B cell (primary cell): Measurements from ENCODE around the gene ADAMTS14. TPM values are rescaled to one million over a fixed set of nuclear protein-coding genes. Genes with fewer than 3 reads are reported as not detected.

Source experiments
- ATAC-seq: fragments of 200-7000 bp; cut with Tn5 transposase; one replicate; pipeline ENCODE4 v1.10.0; 2021; ENCODE audit warnings: low read depth, mild to moderate bottlenecking, moderate number of reproducible peaks, moderate library complexity
- CTCF ChIA-PET: fragments of 350-600 bp; sonication (Branson Sonifier 250); formaldehyde crosslinking; loops from one replicate; lab custom pipeline; 2021; ENCODE audit warnings: antibody characterized with exemption, inconsistent platforms; lab: Charles Lee
- POLR2A ChIA-PET: fragments of 350-600 bp; sonication (Branson Sonifier 250); formaldehyde crosslinking; loops from one replicate; lab custom pipeline; 2021; ENCODE audit warnings: antibody characterized with exemption; lab: Charles Lee
- DNase-seq: peaks from one replicate; pipeline ENCODE4 v3.0.0; 2013
- H2AFZ ChIP-seq: 2 replicates; pipeline ENCODE4 v1.6.1; 2012; ENCODE audit warnings: mild to moderate bottlenecking, low read depth, low read length; ENCODE audit not compliant: insufficient read depth, poor library complexity, severe bottlenecking
- H3K27ac ChIP-seq, 2 donors: 1 replicate in 1 of 2; 2 replicates in 1 of 2; pipeline ENCODE4 v1.5.1; 2012 to 2013; ENCODE audit warnings: low read length in 2 of 2, mild to moderate bottlenecking in 2 of 2, moderate library complexity in 1 of 2
- H3K27me3 ChIP-seq, 4 experiments: fragments of 200-600 bp in 1 of 4; sonication (generic) in 1 of 4; replicated peaks in 1 of 4; 1 replicate in 2 of 4; 2 replicates in 2 of 4; pipeline versions ENCODE4 v1.6.1 to v1.7.0; 2013 to 2016; ENCODE audit warnings: low read length in 3 of 4, mild to moderate bottlenecking in 2 of 4, mixed read lengths in 1 of 4, moderate library complexity in 1 of 4; ENCODE audit not compliant: insufficient read depth in 4 of 4, control insufficient read depth in 3 of 4; ENCODE audit errors: control extremely low read depth in 1 of 4
- H3K36me3 ChIP-seq, 2 experiments: replicated peaks in 1 of 2; 1 replicate in 1 of 2; 2 replicates in 1 of 2; pipeline versions ENCODE4 v1.6.1 to v1.7.1; 2013; ENCODE audit warnings: low read length in 1 of 2; ENCODE audit not compliant: insufficient read depth in 2 of 2, control insufficient read depth in 1 of 2; ENCODE audit errors: control extremely low read depth in 1 of 2, extremely low read depth in 1 of 2
- H3K4me1 ChIP-seq, 2 donors: fragments of 200-600 bp in 1 of 2; sonication (generic) in 1 of 2; 1 replicate in 1 of 2; 2 replicates in 1 of 2; pipeline versions ENCODE4 v1.5.1 to v1.6.1; 2013 to 2017; ENCODE audit warnings: low read length in 2 of 2; ENCODE audit not compliant: control insufficient read depth in 2 of 2, insufficient read depth in 2 of 2
- H3K4me2 ChIP-seq: replicated peaks from 2 replicates; pipeline ENCODE3; 2012; ENCODE audit warnings: mild to moderate bottlenecking, low read depth, low read length; ENCODE audit not compliant: poor library complexity, severe bottlenecking
- H3K4me3 ChIP-seq, 5 experiments: fragments of 200-600 bp in 1 of 5; sonication (generic) in 1 of 5; 1 replicate in 3 of 5; 2 replicates in 2 of 5; pipeline versions ENCODE4 v1.5.1 to v1.7.0; 2011 to 2016; ENCODE audit warnings: low read length in 4 of 5, mild to moderate bottlenecking in 4 of 5, low read depth in 2 of 5, control low read depth in 1 of 5, moderate library complexity in 1 of 5; ENCODE audit not compliant: insufficient read depth in 1 of 5; ENCODE audit errors: control extremely low read depth in 1 of 5, extremely low read depth in 1 of 5
- H3K79me2 ChIP-seq: fragments of 200-600 bp; sonication (generic); one replicate; pipeline ENCODE4 v1.6.0; 2016; ENCODE audit warnings: low read length; ENCODE audit not compliant: control insufficient read depth, insufficient read depth
- H3K9ac ChIP-seq: fragments of 200-600 bp; sonication (generic); 2 replicates; pipeline ENCODE4 v1.6.1; 2017; ENCODE audit warnings: mild to moderate bottlenecking, low read length, moderate library complexity
- H3K9me3 ChIP-seq, 3 donors: one replicate each; pipeline versions ENCODE4 v1.6.1 to v1.7.1; 2013; ENCODE audit warnings: low read length in 2 of 3; ENCODE audit not compliant: control insufficient read depth in 2 of 3, insufficient read depth in 1 of 3; ENCODE audit errors: control extremely low read depth in 1 of 3
- H4K20me1 ChIP-seq: 2 replicates; pipeline ENCODE4 v1.6.0; 2012; ENCODE audit warnings: mild to moderate bottlenecking, low read length; ENCODE audit not compliant: insufficient read depth, control insufficient read depth, poor library complexity, severe bottlenecking
- H3K27ac Mint-ChIP-seq: one replicate; pipeline ENCODE4 v1.8.0; 2021; ENCODE audit warnings: mixed read lengths
- H3K27me3 Mint-ChIP-seq: one replicate; pipeline ENCODE4 v1.8.0; 2021; ENCODE audit warnings: mixed read lengths
- H3K4me1 Mint-ChIP-seq: one replicate; pipeline ENCODE4 v1.8.0; 2021; ENCODE audit warnings: mixed read lengths
- H3K4me3 Mint-ChIP-seq: one replicate; pipeline ENCODE4 v1.8.0; 2021; ENCODE audit warnings: mixed read lengths
- H3K9me3 Mint-ChIP-seq: one replicate; pipeline ENCODE4 v1.8.0; 2022; ENCODE audit warnings: mixed read lengths; ENCODE audit not compliant: insufficient read depth
- EZH2 ChIP-seq: IDR thresholded peaks from 2 replicates; pipeline ENCODE4 v1.6.1; 2012; ENCODE audit warnings: borderline replicate concordance, low read depth, mild to moderate bottlenecking, moderate library complexity, low read length; ENCODE audit not compliant: insufficient read depth, poor library complexity, severe bottlenecking
- WGBS: methylation state at CpG from one replicate; pipeline ENCODE4 v1.1.5; 2013; ENCODE audit warnings: missing lambda C conversion rate; ENCODE audit not compliant: insufficient coverage; 5-methylcytosine and 5-hydroxymethylcytosine counted together
- intact Hi-C: fragments of 100-400 bp; cut with micrococcal nuclease; formaldehyde crosslinking; loops from one replicate; pipeline ENCODE4 v1.10.0; 2022
- polyA plus RNA-seq: library from polyadenylated mRNA; depleted of rRNA; stranded (reverse); fragments of >200 nt; gene quantifications from 2 replicates; pipeline ENCODE4 v1.2.3, GENCODE V29; 2012
- total RNA-seq, 2 donors: library from RNA; stranded (reverse); fragments of 120-200 nt in 1 of 2; gene quantifications; 1 replicate in 1 of 2; 2 replicates in 1 of 2; pipeline versions ENCODE4 v1.2.3 to v1.2.4, GENCODE V29; 2013 to 2022
- TF ChIP-seq, protein P1 (sequence below): fragments of 200-600 bp; IDR thresholded peaks from one replicate; pipeline ENCODE4 v1.8.0; 2022; ENCODE audit warnings: antibody characterized with exemption, mild to moderate bottlenecking

ADAMTS14 gene
- total and polyA plus RNA-seq, 2 donors (not counting 1 experiment from before 2014, with no cell fraction given): not detected

DNA sequence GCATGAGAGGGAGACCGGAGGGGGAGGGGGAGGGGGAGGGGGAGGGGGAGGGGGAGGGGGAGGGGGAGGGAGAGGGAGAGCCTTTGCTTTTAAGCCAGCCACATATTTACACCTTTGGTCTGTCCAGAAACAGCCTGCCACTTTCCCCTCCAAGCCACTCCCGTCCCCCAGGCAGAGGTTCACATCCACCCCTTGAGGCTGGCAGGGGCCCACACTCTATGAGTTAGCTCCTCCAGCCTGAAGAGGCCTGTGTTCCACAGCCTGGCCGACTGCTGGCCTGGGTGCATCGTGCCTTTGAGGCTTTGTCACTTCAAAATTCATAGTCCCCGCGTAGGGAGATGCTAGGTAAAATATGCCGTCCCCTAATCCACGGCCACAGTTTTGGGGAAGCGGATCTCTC is 16.5 kb downstream of the ADAMTS14 start:
- H3K4me2 ChIP-seq: no peak overlapping the region
- H3K4me1 ChIP-seq: no peaks in the 10 kb centered on the region
- no peak overlapping the region for H3K27ac ChIP-seq
- peaks cover 3% of the 10 kb centered on the region for H3K27me3 Mint-ChIP-seq
- POLR2A ChIA-PET: no interaction called here
- H3K9me3 Mint-ChIP-seq: no peaks in the 10 kb centered on the region
- H3K79me2 ChIP-seq: no peaks in the 10 kb centered on the region
- H3K4me3 ChIP-seq: no peak overlapping the region
- H3K9ac ChIP-seq: no peak overlapping the region
- intact Hi-C loops: no loop called here
- H3K36me3 ChIP-seq: no peaks in the 10 kb centered on the region
- H4K20me1 ChIP-seq: no peaks in the 10 kb centered on the region
- 98% methylated on average over 8 of the region's 9 CpGs for WGBS
- H3K27me3 ChIP-seq: no peaks in the 10 kb centered on the region
- ATAC-seq: no peak
- H3K4me3 Mint-ChIP-seq: no peak overlapping the region
- DNase-seq: no peak
- TF ChIP-seq EZH2: no peak
- TF ChIP-seq, protein P1, sequence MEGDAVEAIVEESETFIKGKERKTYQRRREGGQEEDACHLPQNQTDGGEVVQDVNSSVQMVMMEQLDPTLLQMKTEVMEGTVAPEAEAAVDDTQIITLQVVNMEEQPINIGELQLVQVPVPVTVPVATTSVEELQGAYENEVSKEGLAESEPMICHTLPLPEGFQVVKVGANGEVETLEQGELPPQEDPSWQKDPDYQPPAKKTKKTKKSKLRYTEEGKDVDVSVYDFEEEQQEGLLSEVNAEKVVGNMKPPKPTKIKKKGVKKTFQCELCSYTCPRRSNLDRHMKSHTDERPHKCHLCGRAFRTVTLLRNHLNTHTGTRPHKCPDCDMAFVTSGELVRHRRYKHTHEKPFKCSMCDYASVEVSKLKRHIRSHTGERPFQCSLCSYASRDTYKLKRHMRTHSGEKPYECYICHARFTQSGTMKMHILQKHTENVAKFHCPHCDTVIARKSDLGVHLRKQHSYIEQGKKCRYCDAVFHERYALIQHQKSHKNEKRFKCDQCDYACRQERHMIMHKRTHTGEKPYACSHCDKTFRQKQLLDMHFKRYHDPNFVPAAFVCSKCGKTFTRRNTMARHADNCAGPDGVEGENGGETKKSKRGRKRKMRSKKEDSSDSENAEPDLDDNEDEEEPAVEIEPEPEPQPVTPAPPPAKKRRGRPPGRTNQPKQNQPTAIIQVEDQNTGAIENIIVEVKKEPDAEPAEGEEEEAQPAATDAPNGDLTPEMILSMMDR: no peak
- H3K27ac Mint-ChIP-seq: no peak overlapping the region
- CTCF ChIA-PET: no interaction called here
- no peak overlapping the region for H2AFZ ChIP-seq
- H3K4me1 Mint-ChIP-seq: no peaks in the 10 kb centered on the region
- H3K9me3 ChIP-seq: no peaks in the 10 kb centered on the region

DNA sequence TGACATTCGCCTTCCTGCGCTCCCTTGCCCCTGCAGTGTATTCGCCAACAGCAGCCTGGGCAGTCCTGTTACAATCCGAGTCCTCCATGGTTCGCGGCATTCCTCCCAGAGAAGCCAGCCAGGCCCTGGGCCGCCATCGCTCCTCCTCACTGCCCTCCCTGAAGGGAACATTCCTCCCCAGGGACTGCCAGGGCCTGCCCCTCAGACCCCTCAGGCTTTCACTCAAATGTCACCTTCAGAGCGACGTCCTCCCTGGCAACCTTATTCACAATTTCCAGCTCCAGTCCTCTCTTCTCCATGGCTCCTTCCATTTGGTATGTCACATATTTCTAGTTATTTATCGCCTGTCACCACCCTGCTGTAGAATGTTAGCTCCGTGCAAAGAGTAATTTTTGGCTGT is 17.4 kb downstream of the ADAMTS14 start:
- no peaks in the 10 kb centered on the region for H4K20me1 ChIP-seq
- H3K4me3 Mint-ChIP-seq: no peak overlapping the region
- no peaks in the 10 kb centered on the region for H3K9me3 Mint-ChIP-seq
- H2AFZ ChIP-seq: no peak overlapping the region
- DNase-seq (no peak), ATAC-seq (no peak)
- H3K27me3 ChIP-seq: no peaks in the 10 kb centered on the region
- H3K27me3 Mint-ChIP-seq: peaks cover 3% of the 10 kb centered on the region
- intact Hi-C loops: no loop called here
- H3K9ac ChIP-seq: no peak overlapping the region
- 98% methylated on average over 10 of the region's 12 CpGs for WGBS
- no peak overlapping the region for H3K27ac Mint-ChIP-seq
- H3K4me3 ChIP-seq: no peak overlapping the region
- CTCF ChIA-PET: no interaction called here
- H3K4me1 Mint-ChIP-seq: no peaks in the 10 kb centered on the region
- H3K36me3 ChIP-seq: no peaks in the 10 kb centered on the region
- H3K79me2 ChIP-seq: no peaks in the 10 kb centered on the region
- no peaks in the 10 kb centered on the region for H3K9me3 ChIP-seq
- no peaks in the 10 kb centered on the region for H3K4me1 ChIP-seq
- H3K27ac ChIP-seq: no peak overlapping the region
- no peak for TF ChIP-seq EZH2
- POLR2A ChIA-PET: no interaction called here
- H3K4me2 ChIP-seq: no peak overlapping the region
